Mononuclear cell (primary cell): ENCODE measurements around the gene CCDC83. TPM values are rescaled to one million over a fixed set of nuclear protein-coding genes. Genes with fewer than 3 reads are reported as not detected.

Experiments
- H3K27me3 ChIP-seq: 2 replicates; pipeline ENCODE4 v1.6.0; 2011; ENCODE audit warnings: low read length, control low read depth; ENCODE audit not compliant: insufficient read depth
- H3K4me1 ChIP-seq: 2 replicates; pipeline ENCODE4 v1.5.1; 2011; ENCODE audit warnings: mild to moderate bottlenecking, low read length, control low read depth; ENCODE audit not compliant: insufficient read depth
- H3K4me3 ChIP-seq: 2 replicates; pipeline ENCODE4 v1.5.1; 2011; ENCODE audit warnings: mild to moderate bottlenecking, low read length, moderate library complexity
- H3K9me3 ChIP-seq: 2 replicates; pipeline ENCODE4 v1.5.1; 2011; ENCODE audit warnings: low read depth, mild to moderate bottlenecking, control low read depth, low read length
- total RNA-seq: library from RNA; depleted of rRNA; stranded (reverse); fragments of >200 nt; gene quantifications from one replicate; pipeline ENCODE4 v1.2.3, GENCODE V29; 2012

CCDC83 gene
- total RNA-seq, 1 donor = under 0.01 TPM

DNA sequence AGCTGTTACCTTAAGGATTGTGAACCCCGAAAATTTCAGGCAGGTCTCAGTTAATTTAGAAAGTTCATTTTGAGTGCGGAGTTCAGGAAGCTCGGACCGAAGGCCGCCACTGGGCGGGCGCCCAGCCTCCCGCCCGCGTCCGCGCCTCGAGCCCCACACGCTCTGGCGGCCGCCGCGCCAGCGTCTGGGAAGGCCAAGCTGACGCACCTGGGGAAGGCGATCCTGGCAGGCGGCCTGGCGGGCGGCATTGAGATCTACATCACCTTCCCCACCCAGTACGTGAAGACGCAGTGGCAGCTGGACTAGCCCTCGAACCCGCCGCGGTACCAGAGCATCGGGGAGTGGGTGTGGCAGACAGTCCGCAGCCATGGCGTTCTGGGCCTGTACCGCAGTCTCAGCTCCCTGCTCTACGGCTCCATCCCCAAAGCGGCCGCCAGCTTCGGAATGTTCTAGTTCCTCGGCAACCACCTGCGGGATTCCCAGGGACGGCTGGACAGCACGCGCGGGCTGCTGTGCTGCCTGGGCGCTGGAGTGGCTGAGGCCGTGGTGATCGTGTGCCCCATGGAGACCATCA, 79.5 kb downstream of the CCDC83 start:
- Histone ChIP-seq H3K4me3 (no peak overlapping the region), H3K27me3 (no peaks in the 10 kb centered on the region), H3K4me1 (no peaks in the 10 kb centered on the region), H3K9me3 (no peaks in the 10 kb centered on the region)

DNA sequence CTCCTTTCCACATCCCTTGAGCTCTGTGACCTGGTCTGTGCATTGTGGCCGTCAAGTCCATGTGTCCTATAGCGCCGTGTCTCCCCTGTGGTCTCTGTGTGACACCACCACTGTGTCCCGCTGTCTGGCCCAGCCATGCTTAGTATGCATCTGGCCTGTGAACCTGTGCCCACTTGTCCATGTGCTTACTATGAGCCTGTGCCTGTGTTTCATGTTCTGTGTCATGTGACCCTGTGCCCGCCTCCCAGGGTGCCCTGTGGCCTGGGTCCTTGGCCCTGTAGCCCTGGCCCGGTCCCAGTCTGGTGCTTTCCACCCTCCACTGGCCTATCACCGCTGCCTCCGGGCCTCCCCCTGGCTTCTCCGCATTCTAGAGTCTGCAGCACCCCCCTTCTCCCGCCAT, 80.6 kb downstream of the CCDC83 start:
- Histone ChIP-seq H3K4me3 (no peak overlapping the region), H3K27me3 (no peaks in the 10 kb centered on the region), H3K9me3 (no peaks in the 10 kb centered on the region), H3K4me1 (no peaks in the 10 kb centered on the region)

GRCh38 chr11:85937835-85938234, 82.7 kb downstream of the CCDC83 start:
- Histone ChIP-seq H3K9me3 (no peaks in the 10 kb centered on the region), H3K4me1 (no peaks in the 10 kb centered on the region), H3K27me3 (no peaks in the 10 kb centered on the region), H3K4me3 (no peak overlapping the region)

DNA sequence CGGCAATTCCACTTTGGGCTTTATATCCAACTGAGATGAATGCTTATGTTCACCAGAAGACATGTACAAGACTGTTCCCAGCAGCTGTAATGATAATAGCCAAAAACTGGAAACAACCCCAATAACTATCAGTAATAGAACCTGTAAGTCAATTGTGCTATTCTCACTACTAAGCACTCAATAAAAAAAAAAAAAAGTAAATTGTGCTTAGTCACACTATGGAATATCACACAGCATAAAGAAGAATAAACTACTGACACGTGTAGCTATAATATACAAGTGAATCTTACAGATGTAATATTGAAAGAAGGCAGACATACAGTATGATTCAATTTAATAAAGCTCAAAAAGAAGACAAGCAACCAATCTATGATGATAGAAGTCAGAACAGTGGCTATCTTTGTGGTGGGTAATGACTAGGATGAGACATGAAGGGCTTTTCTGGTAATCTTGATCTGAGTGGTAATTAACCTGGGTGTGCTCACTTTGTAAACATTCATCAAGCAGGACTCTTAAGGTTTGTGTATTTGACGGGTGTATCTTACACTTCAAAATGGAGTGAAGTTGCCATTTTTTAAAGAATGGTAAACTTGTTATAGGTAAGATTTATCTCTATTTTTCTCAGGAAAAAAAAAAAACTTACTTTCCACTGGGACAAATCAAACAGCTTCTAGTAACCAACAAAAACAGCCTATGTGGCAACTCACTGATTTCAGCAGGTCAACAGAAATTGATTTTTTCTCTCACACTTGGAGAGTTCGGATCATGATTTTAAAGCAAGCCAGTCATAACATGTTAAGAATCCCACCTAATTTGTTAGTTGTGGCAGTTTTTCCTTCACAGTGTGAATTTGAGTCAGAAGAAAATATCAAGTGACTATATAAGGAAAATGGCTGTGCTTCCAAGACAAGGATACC, 84.2 kb downstream of the CCDC83 start:
- Histone ChIP-seq H3K4me1 (no peaks in the 10 kb centered on the region), H3K27me3 (no peaks in the 10 kb centered on the region)

DNA sequence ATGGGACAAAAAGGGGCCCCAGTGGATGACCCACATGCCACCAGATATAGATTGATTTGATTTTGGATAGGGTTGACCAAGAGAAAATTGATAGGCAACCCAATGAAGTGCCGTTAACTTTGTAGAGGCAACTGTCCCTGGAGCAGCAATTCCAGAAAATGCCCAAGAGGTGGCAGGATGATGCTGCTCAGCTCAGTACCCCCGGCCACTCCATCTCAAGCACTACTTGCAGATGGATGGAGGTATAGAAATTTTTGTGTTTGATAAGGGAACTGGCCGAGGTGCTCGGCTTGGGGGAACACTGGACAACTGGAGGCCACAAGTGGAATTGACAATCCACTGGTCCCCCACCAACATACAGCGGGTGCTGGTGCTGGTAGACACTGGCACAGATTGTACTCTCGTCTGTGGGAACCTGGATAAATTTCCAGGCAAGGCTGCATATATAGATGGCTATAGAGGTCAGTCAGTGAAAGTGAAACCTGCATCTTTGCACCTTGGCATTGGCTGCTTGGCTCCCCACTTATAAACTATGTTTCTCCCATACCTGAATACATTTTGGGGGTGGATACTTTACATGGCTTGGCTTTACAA, 86.3 kb downstream of the CCDC83 start:
- no peaks in the 10 kb centered on the region for H3K27me3 ChIP-seq
- H3K4me3 ChIP-seq = no peak overlapping the region
- no peaks in the 10 kb centered on the region for H3K9me3 ChIP-seq
- peaks cover 12% of the 10 kb centered on the region for H3K4me1 ChIP-seq

More for the DNA sequence above, 84.2 kb downstream of the CCDC83 start:
- no peak overlapping the region for H3K4me3 ChIP-seq
- H3K9me3 ChIP-seq = no peaks in the 10 kb centered on the region

GRCh38 chr11:85945296-85945695, 90.1 kb downstream of the CCDC83 start:
- H3K4me1 ChIP-seq = peaks cover 36% of the 10 kb centered on the region
- no peak overlapping the region for H3K4me3 ChIP-seq
- no peaks in the 10 kb centered on the region for H3K27me3 ChIP-seq
- no peaks in the 10 kb centered on the region for H3K9me3 ChIP-seq

DNA sequence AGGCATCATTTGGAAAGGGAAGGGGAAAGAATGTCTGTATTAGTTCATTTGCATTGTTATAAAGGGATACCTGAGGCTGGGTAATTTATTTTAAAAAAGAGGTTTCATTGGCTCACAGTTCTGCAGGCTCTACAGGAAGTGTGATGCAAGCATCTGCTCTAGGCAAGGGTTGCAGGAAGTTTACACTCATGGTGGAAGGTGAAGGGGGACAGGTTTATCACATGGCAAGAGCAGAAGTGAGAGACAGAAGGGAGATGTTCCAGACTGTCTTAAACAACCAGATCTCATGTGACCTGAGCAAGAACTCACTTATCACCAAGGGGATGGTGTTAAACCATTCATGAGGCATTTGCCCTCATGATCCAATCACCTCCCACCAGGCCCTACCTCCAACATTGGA, 90.6 kb downstream of the CCDC83 start:
- Histone ChIP-seq H3K4me1 (peaks cover 36% of the 10 kb centered on the region), H3K9me3 (no peaks in the 10 kb centered on the region), H3K4me3 (no peak overlapping the region), H3K27me3 (no peaks in the 10 kb centered on the region)

DNA sequence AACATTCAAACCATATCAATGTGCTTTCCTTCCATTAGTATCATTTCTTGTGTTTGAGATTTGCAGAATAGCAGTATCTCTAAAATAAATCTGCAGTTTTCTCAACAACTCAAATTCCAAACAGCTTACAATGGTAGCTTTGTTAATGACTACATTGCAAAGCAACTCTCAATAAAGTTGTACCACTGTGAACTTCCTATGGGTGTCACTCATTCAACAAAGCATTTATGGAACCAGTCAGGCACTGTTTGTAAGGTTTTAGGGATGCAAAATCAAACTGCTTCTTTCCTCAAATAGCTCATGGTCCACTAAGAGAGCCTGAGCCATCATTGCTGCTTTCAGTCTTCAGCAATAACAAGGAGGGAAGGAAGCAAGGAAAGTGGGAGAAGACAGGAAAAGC, 91.0 kb downstream of the CCDC83 start:
- peaks cover 36% of the 10 kb centered on the region for H3K4me1 ChIP-seq

DNA sequence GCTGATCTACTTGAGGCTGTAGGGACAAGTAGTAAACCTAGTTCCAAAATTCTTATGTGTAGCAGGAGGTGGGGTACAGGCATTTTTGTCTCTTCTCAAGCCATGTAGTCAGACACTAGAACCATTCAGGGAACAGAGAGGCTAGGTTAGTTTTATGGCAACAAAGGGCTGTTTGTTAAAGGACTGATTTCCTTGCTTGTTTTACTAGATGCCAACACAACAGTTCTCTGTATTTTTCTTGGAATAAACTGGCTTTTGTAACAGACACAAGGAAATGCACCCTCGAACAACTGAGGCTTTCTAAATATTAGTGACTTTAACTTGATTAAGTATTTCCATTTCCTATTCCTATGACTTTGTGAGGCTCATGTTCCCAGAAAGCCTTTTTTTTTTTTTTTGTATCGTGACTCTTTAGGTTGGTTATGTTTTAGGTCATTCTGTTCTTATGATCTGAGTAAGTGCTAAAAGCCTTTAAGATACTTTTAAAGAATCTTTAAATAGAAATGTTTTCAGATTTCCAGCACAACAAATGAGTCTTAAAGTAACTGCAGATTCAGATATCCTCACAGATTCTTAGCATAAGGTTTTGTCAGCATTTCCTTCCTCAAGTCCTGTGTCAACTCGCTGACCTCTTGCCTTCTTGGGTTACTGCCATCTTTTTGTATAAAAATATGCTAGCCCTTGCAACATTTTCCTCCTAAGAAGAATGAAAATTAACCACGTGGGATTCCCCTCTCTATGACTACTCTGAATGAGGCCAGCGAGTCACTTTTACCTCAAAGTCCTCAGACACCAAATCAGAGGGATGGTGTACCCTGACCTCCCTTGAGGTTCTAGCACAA, 92.5 kb downstream of the CCDC83 start:
- no peak overlapping the region for H3K4me3 ChIP-seq
- H3K4me1 ChIP-seq = peaks cover 36% of the 10 kb centered on the region
- H3K9me3 ChIP-seq = no peaks in the 10 kb centered on the region
- H3K27me3 ChIP-seq = no peaks in the 10 kb centered on the region

More for the DNA sequence above, 91.0 kb downstream of the CCDC83 start:
- Histone ChIP-seq H3K4me3 (no peak overlapping the region), H3K9me3 (no peaks in the 10 kb centered on the region), H3K27me3 (no peaks in the 10 kb centered on the region)

- H3K27me3 ChIP-seq = no peaks in the 10 kb centered on the region
- H3K4me3 ChIP-seq = no peak overlapping the region
- H3K4me1 ChIP-seq = peaks cover 37% of the 10 kb centered on the region
- H3K9me3 ChIP-seq = no peaks in the 10 kb centered on the region
Observed at GRCh38 chr11:85948884-85949283, 93.7 kb downstream of the CCDC83 start.

- H3K4me1 ChIP-seq = peaks cover 45% of the 10 kb centered on the region
Observed at GRCh38 chr11:85949798-85950197, 94.6 kb downstream of the CCDC83 start.

DNA sequence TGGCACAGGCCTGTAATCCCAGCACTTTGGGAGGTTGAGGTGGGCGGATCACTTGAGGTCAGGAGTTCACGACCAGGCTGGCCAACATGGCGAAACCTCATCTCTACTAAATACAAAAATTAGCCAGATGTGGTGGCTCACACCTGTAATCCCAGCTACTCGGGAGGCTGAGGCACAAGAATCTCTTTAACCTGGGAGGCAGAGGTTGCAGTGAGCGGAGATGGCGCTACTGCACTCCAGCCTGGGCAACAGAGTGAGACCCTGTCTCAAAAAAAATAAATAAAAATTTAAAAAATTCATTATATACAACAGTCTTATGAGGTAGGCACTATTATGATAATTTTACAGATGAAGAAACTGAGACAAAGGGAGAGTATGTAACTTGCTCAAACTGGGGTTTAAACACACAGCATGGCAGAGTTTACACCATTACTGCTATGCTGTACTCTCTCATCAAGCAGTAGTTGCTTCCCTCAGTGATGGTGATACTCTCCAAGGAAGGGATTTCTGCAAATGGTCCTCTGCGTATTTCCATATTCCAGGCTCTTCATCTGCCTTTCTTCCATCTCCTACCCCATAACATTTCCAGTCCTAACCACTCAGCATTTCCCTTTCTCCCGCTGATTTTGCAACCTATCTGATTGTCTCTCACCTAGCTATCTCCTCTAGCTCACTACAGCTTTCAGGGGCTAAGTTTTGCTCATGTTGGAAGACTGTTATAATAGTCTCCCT, 95.3 kb downstream of the CCDC83 start:
- Histone ChIP-seq H3K9me3 (no peaks in the 10 kb centered on the region), H3K4me1 (peaks cover 41% of the 10 kb centered on the region), H3K27me3 (no peaks in the 10 kb centered on the region), H3K4me3 (no peak overlapping the region)

More at GRCh38 chr11:85949798-85950197, 94.6 kb downstream of the CCDC83 start:
- Histone ChIP-seq H3K4me3 (no peak overlapping the region), H3K9me3 (no peaks in the 10 kb centered on the region), H3K27me3 (no peaks in the 10 kb centered on the region)

DNA sequence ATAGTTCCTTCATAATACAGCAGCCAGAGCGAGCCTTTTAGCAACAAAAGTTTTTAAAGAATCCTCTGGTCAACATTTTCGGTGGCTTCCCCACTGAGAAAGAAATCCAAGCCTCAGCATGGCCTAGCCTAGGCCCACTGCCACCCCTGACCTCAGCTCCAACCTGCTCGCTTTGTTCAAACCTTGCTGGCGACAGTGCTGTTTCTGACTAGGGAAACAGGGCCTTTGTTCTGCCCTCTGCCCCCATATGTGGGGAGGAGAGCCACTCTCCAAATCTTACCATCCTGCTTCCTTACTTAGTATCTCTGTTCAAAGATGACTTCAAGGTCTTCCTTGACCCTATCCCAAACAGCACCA, 95.8 kb downstream of the CCDC83 start:
- Histone ChIP-seq H3K9me3 (no peaks in the 10 kb centered on the region), H3K27me3 (no peaks in the 10 kb centered on the region), H3K4me1 (peaks cover 36% of the 10 kb centered on the region), H3K4me3 (no peak overlapping the region)

DNA sequence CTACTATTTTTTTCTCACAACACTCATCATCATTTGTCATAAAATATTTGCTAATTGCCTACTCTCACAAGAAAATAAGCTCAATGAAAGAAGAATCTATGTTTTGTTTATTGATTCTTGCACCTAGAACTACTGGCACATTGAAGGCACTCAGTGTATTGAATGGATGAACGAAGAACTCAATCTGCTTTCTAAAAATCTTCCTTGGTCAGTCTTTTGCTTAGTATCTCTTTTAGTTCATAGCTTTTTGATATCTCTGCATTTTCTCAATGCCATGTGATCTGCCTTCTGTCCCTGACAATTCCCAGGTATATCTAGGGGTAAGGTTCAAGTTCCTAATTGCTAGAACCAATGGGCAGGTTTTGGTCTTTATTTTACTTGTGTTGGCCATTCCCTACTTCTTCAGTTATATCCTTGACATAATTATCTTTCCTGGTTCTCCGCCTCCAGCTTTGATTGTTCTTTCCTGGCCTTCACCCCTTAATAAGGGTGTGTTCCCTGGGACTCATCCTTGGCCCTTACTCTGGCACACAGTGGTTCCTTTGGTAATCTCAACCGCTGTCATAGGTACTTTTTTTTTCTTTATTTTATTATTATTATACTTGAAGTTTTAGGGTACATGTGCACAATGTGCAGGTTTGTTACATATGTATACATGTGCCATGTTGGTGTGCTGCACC, 96.4 kb downstream of the CCDC83 start:
- no peaks in the 10 kb centered on the region for H3K9me3 ChIP-seq
- no peaks in the 10 kb centered on the region for H3K27me3 ChIP-seq
- peaks cover 32% of the 10 kb centered on the region for H3K4me1 ChIP-seq
- H3K4me3 ChIP-seq = no peak overlapping the region
